BE2C (cell line): ENCODE data around the gene TBCCD1.
"Not testable (repeated sequence)": the region's sequence is repeated elsewhere in the genome, so short reads cannot be mapped to it uniquely, and the experiment has no call there.

Experiments used
- DNase-seq: peaks from one replicate; pipeline ENCODE4 v3.0.0-alpha.2; 2020
- H3K27me3 ChIP-seq: fragments of 250-450 bp; sonication (Bioruptor Pico); 2 replicates; pipeline ENCODE4 v1.5.1; 2020; ENCODE audit warnings: mild to moderate bottlenecking
- H3K36me3 ChIP-seq: fragments of 250-450 bp; sonication (Bioruptor Pico); 2 replicates; pipeline ENCODE4 v1.5.1; 2020; ENCODE audit warnings: mild to moderate bottlenecking
- H3K4me1 ChIP-seq: fragments of 250-450 bp; sonication (Bioruptor Pico); 2 replicates; pipeline ENCODE4 v1.5.1; 2020
- H3K4me3 ChIP-seq: 2 replicates; pipeline ENCODE4 v1.5.1; 2011; ENCODE audit warnings: low read depth, low read length
- H3K9me3 ChIP-seq: fragments of 250-450 bp; sonication (Bioruptor Pico); 2 replicates; pipeline ENCODE4 v1.5.1; 2020
- CTCF ChIP-seq: IDR thresholded peaks from 2 replicates; pipeline ENCODE4 v1.5.1; 2012; ENCODE audit warnings: mild to moderate bottlenecking, low read depth, low read length

The TBCCD1 gene

DNA sequence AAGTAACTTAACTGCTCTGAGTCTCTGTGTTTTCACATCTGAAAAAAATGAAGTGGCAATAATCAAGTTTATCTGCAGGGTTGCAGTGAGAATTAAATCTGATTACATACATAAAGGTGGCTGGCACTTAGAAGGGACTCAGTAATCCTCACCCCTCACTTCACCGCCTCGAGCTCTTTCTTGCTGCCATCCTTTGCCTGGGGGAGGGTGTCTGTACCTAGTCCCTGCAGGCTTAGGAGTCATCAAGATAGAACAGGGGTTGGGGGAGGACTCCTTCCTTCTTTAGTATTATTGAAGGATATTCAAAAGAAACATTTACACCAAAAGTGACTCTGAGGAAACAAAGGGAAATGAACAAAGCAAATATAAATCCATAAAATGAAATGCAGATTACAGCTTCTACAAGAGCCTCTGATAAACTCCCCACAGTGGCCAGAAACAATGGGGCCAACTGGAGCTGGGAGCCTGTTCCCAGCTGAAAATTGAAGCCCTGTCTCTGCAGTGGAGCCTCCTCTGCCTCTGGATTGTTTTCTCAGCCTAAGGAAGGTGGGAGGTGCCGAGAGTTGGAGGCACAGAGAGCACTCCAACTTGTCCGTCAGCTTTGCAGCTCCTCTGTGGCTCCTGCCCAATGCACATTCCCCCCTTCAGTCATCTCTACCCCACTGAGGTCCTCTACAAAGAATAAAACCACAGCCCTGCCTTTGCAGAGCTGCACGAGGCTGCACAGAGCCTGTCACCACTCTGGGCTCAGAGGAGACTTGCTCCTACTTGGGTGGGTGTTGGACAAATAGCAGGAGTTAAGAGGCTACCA is 64.8 kb downstream of the TBCCD1 start:
- Histone ChIP-seq H3K9me3 (0 out of 2 replicates have a peak, but pooled peaks cover 2% of the 10 kb centered on the region), H3K36me3 (no peaks in the 10 kb centered on the region), H3K27me3 (no peaks in the 10 kb centered on the region), H3K4me1 (no peaks in the 10 kb centered on the region), H3K4me3 (no peak overlapping the region)
- no peak for DNase-seq
- no peak for TF ChIP-seq CTCF

DNA sequence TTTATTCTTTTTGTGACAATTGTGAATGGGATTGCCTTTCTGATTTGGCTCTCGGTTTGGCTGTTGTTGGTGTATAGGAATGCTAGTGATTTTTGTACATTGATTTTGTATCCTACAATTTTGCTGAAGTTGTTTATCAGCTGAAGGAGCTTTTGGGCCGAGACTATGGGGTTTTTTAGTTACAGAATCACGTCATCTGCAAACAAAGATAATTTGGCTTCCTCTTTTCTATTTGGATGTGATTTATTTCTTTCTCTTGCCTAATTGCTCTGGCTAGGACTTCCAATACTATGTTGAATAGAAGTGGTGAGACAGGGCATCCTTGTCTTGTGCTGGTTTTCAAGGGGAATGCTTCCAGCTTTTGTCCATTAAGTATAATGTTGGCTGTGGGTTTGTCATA is 67.2 kb downstream of the TBCCD1 start:
- not testable (repeated sequence) for H3K36me3 ChIP-seq, H3K4me1 ChIP-seq, H3K9me3 ChIP-seq, H3K4me3 ChIP-seq, H3K27me3 ChIP-seq, DNase-seq

- not testable (repeated sequence) for H3K4me3 ChIP-seq, DNase-seq, H3K27me3 ChIP-seq, H3K36me3 ChIP-seq, H3K9me3 ChIP-seq
- H3K4me1 ChIP-seq, result peaks cover 14% of the 10 kb centered on the region
Measured at GRCh38 chr3:186498022-186498421, 69.1 kb downstream of the TBCCD1 start.

GRCh38 chr3:186497608-186498007 is 69.5 kb downstream of the TBCCD1 start:
- H3K27me3 ChIP-seq, result no peaks in the 10 kb centered on the region
- 0 out of 2 replicates have a peak, but pooled peaks cover 2% of the 10 kb centered on the region for H3K9me3 ChIP-seq
- TF ChIP-seq CTCF, result no peak
- no peak overlapping the region for H3K4me3 ChIP-seq
- no peaks in the 10 kb centered on the region for H3K36me3 ChIP-seq
- DNase-seq, result no peak
- H3K4me1 ChIP-seq, result peaks cover 18% of the 10 kb centered on the region

- Histone ChIP-seq H3K4me1 (peaks cover 22% of the 10 kb centered on the region), H3K9me3 (0 out of 2 replicates have a peak, but pooled peaks cover 2% of the 10 kb centered on the region), H3K4me3 (no peak overlapping the region), H3K36me3 (no peaks in the 10 kb centered on the region), H3K27me3 (no peaks in the 10 kb centered on the region)
- DNase-seq, result no peak
- TF ChIP-seq CTCF, result no peak
Measured at GRCh38 chr3:186496635-186497034, 70.5 kb downstream of the TBCCD1 start.
